GM21576 (cell line): ENCODE measurements around the gene SLC41A2.

ENCODE experiments used
- ATAC-seq: cut with Tn5 transposase; IDR thresholded peaks from one replicate; pipeline ENCODE4 v1.9.1; 2021; ENCODE audit warnings: mild to moderate bottlenecking, moderate library complexity; ENCODE audit not compliant: unreplicated experiment

Gene SLC41A2

GRCh38 chr12:104930388-104931326 lies 27.4 kb downstream of the SLC41A2 start:
- ATAC-seq: peak; percentile 81

DNA sequence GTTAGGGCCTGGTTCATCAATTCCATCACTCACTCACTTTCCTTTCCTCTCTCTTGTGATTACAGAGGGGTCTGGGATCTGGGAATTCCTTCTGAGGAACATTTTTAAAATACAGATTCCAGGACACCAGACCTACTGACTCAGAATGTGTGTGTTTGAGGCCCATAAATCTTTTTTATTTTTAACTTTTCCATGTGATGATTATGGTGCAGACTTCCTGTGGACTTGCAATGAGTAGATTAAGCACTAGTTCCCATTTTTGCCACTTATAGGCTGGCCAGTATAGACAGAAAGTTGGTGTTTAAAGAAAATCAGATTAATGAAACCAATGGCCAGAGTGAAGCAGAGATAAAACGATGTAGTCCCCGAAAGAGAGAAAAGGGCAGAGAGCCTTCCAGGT lies 28.1 kb downstream of the SLC41A2 start:
- ATAC-seq: peak; percentile 19

GRCh38 chr12:104929368-104929767 lies 28.7 kb downstream of the SLC41A2 start:
- ATAC-seq: no peak

DNA sequence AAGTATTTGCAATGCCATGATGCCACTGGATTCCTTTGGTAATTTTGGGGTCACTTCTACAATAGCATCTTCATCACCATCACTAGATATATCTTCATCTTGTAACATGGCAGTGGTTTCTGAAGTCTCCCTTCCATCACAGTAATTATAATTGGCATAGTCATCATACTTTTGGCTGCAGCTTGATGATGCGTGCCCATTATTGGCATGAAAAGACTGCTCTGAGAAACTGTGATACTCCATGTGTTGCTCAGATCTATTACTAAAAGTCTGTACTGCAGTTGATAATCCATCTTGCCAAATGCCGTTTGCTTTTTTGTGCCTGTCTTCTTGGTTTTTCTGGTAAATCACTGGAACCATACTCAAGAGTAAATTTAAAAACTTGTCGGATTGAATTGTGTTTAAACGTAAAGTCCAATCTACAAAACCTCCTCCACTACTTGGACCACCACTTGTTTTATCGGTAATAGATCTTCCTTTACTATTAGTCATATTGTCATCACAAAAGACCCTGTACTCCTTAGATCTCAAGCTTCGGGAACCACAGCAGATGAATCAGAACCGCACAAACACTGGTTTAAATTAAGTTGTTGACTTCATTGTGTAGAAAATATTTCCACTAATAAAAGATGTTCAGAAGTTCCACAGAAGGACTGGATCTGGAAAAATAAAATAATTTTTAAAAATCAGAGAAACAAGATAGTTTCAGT lies 29.9 kb downstream of the SLC41A2 start:
- ATAC-seq: no peak

DNA sequence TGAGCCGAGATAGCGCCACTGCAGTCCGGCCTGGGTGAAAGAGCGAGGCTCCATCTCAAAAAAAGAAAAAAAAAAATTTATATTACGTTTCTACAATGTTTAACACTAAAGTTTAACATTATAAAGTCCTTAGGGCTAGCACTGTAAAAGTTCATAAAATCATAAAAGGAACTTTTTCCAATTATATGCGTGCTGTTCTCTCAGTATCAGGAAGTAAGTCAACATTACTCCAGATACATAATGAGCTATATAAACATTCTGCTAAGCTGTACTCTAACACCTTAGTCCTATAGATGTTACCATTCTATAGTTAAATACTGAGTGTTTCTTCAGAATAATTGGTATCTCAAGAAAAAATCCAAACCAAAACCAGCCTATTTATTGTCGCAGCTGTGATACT lies 32.6 kb downstream of the SLC41A2 start:
- ATAC-seq: no peak

DNA sequence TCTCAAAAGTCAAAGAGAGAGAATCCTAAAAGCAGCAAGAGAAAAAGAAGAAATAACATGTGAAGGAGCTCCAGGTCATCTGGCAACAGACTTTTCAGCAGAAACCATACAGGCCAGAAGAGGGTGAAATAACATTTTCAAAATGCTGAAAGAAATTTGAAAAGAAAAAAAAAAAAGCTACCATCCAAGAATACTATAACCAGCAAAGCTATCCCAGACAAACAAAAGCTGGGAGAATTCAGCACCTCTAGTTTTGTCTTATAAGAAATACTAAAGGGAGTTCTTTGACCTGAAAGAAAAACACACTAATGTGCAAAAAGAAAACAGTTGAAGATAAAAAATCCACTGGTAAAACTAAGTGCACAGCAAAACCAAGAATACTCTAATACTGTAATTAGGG lies 36.8 kb downstream of the SLC41A2 start:
- ATAC-seq: no peak

- ATAC-seq: no peak
Measured at GRCh38 chr12:104911942-104912341, 46.1 kb downstream of the SLC41A2 start.

DNA sequence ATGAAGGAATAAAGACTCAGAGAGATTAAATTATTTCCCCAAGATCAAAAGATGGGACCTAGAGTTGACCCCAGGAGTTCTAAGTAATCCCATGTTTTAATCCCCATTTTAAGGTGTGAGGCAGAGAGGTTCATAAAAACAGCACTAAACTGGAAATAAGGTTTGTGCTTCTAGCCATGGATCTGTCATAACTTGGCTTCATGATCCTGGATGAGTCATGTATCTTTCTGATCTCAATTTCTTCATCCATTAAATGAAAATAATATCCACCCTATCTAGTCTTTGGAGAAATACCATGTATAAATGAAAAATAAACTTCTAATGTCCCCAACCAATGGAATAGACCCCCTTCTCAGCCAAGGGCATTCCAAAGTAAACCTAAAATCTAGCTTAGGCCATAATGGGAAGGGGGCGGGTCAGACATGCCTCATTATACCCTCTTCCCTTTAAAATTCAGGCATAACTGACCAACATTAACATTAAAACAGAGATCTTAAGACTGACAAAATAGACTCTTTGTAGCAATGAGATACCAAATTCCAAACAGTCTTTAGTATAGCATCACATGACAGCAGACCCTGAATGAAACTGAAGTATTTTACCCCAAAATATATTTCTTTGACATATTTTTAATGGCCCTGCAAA lies 47.8 kb downstream of the SLC41A2 start:
- ATAC-seq: no peak

DNA sequence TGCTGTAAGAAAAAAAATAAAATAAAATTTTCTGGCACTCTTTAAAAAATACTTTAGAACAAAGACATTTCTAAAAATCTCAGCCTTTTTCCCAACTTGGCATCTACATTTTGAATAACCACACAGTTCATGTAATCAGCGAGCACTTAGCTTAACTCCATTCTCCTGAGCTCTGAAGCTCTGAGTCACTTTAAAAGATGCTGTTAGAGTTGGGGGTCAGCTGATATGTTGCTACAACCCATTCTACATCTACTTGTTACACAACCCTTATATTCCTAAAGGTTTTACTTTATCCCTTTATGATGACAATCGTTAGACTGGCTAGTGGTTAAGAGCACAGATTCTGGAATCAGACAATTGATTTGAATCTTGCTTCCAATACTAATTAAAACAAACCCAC lies 48.3 kb downstream of the SLC41A2 start:
- no peak for ATAC-seq
